SK-N-MC (cell line): ENCODE measurements around the gene ITIH4.

ENCODE experiments used
- EZH2 ChIP-seq: fragments of 200-600 bp; sonication (generic); IDR thresholded peaks from one replicate; pipeline ENCODE4 v1.6.1; 2017; ENCODE audit warnings: antibody characterized with exemption
- FOXP2 ChIP-seq: optimal IDR thresholded peaks from 2 replicates; pipeline ENCODE3; 2011; ENCODE audit warnings: mild to moderate bottlenecking, moderate library complexity; ENCODE audit not compliant: insufficient read depth; ENCODE audit errors: extremely low read length, control extremely low read depth
- POLR2AphosphoS5 ChIP-seq: IDR thresholded peaks from 2 replicates; pipeline ENCODE4 v1.6.1; 2012; ENCODE audit warnings: mild to moderate bottlenecking, low read depth, low read length, borderline replicate concordance

GRCh38 chr3:52830535-52831258 is at the start of gene ITIH4:
- TF ChIP-seq EZH2 = no peak
- TF ChIP-seq POLR2AphosphoS5 = no peak
- TF ChIP-seq FOXP2 = no peak
